ENCODE data around the gene PRDX3.

Gene PRDX3

DNA sequence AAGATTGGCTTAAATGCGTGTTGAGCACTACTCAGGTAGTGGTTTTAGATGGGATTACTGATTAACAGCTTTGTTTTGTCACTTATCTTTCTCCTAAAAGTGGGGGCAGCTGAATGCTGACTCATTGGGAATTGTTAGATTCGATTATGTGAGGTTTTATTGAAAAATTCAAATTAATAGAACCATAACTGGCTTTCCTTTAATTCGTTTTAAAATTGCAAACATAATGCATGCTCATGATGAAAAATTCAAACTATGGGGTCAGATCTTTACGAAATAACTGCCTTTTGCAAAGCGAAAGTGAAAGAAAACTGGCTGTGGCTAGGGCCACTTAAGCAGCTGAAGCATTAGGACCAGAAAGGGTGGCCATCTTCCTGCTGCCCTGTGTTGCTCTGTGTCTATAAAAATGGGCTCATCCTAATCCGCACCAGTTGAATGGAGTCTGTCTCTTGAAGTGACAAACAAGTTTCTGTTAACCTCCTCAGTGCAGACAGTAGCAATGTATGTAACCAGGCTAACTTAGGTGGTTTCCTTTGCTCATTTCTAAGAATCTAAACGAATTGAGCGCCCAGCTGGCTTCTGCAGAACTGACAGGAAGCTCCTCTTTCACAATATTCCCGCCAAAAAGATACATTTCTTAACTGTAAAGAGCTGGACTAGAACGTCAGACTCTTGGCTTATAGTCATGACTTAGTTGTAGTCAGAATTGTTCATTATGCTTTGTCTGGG is 46.9 kb downstream of the PRDX3 start:
- DNase-seq (ENCODE audit: low read depth in 3 of 3, low spot score in 1 of 3) = no peak

DNA sequence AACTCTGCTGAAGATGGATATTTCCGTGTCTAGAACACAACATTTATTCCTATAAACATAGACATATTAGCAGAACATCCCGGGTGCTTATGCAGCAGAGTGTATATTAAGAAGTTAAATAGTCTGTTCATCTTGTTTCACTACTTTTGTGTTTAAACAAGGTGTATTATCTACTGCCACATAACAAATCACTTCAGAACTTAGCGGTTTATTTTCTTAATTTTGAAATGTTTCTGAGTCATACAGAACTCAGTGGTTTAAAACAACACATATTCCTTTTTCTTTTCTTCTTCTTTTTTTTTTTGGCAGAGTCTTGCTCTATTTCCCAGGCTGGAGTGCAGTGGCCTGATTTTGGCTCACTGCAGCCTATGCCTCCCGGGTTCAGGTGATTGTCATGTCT is 48.9 kb downstream of the PRDX3 start:
- DNase-seq (ENCODE audit: low read depth in 3 of 3, low spot score in 1 of 3) = no peak

- no peak for DNase-seq (ENCODE audit: low read depth in 3 of 3, low spot score in 1 of 3)
Observed at GRCh38 chr10:119125942-119126341, 52.7 kb downstream of the PRDX3 start.

DNA sequence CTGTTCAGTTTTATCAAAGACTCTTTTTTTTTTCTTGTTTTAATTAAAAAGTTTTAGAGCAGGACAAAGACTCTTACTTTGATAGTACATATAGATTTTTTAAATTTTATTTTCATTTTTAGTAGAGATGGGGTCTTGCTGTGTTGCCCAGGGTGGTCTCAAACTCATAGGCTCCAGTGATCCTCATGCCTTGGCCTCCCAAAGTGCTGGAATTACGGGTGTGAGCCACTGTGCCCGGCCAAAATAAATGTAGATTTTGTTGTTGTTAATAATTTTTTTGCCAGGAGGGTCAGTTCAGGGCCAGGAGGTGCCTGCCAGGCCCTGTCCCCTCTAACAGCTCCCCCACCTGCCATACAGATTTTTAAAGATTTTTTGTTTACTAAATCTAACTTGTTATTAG is 57.7 kb downstream of the PRDX3 start:
- no peak for DNase-seq (ENCODE audit: low read depth in 3 of 3, low spot score in 1 of 3)

- DNase-seq (ENCODE audit: low read depth in 3 of 3, low spot score in 1 of 3) = no peak
Observed at GRCh38 chr10:119120413-119120867, 58.2 kb downstream of the PRDX3 start.

GRCh38 chr10:119119400-119119799 is 59.2 kb downstream of the PRDX3 start:
- no peak for DNase-seq (ENCODE audit: low read depth in 3 of 3, low spot score in 1 of 3)

DNA sequence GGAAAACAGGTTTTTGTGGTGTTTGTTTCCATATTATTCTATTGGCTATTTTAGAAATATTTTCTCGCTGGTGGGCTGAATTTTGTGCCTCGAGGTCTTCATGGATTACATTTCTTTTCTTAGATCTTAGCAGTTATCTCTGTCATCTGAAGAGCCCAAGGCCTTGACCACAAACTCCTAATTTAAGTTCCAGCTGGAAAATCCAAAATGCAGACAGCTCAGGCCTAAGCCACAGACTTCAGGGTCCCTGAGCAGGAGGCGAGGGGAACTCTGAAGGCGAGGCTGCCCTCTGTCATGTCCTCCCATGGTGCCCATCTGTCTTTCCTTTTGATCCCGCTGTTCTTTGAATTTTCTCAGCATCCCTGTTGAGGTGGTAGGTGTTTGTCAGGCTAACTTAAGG is 60.4 kb downstream of the PRDX3 start:
- no peak for DNase-seq (ENCODE audit: low read depth in 3 of 3, low spot score in 1 of 3)

Measured in stimulated activated CD4-positive, alpha-beta T cell treated with anti-CD3 and anti-CD28 coated beads, TNF-alpha, amount 100 ng/mL, for 1 hour (primary cell).